NCI-H146 treated with DMSO at 0.1 percent for 48 hours (cell line): ENCODE data around the gene CTDNEP1.
"Not testable (repeated sequence)": the region's sequence is repeated elsewhere in the genome, so short reads cannot be mapped to it uniquely, and the experiment has no call there.

Experiments used
- DNase-seq: peaks from one replicate; lab custom pipeline; 2025; ENCODE audit not compliant: unreplicated experiment; lab: John Stamatoyannopoulos, UW

Gene CTDNEP1

GRCh38 chr17:7249214-7249613, 2.3 kb downstream of the CTDNEP1 start:
- no peak for DNase-seq

GRCh38 chr17:7248796-7249195, 2.7 kb downstream of the CTDNEP1 start:
- no peak for DNase-seq

DNA sequence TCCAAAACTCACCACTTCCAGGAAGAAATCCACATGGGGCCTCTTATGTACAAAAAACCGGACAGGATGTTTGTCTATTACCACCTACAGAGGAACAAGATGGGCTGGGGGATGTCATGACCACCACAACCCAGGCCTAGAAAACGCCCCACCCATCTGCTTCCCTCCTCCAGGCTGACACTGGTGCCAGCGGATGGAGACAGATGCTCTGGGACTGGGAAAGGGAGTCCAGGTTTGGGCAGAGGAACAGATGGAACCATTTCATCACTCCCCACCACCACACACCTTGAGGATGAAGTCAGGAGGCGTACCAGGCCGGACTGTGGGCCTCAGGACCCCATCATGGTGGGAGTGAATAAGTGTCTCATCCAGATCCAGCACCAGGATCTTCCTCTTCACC, 4.8 kb downstream of the CTDNEP1 start:
- no peak for DNase-seq

GRCh38 chr17:7243838-7244237, 7.7 kb downstream of the CTDNEP1 start:
- DNase-seq: not testable (repeated sequence)

DNA sequence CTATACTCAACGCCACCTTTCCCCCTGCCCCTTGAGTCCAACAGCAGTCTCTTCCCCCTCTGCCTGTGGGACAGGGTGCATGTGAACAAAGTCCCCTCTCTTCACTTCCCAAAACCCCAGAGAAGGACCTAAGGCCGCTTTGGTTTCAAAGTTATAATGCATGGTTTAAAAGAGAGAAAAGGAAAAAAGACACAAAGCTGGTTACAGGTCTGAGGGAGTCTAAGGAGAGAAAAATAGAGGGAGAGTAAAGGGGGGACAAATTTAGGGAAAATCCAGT, 8.1 kb downstream of the CTDNEP1 start:
- DNase-seq: no peak

GRCh38 chr17:7242717-7243452, 8.6 kb downstream of the CTDNEP1 start:
- peak; percentile 90 for DNase-seq

DNA sequence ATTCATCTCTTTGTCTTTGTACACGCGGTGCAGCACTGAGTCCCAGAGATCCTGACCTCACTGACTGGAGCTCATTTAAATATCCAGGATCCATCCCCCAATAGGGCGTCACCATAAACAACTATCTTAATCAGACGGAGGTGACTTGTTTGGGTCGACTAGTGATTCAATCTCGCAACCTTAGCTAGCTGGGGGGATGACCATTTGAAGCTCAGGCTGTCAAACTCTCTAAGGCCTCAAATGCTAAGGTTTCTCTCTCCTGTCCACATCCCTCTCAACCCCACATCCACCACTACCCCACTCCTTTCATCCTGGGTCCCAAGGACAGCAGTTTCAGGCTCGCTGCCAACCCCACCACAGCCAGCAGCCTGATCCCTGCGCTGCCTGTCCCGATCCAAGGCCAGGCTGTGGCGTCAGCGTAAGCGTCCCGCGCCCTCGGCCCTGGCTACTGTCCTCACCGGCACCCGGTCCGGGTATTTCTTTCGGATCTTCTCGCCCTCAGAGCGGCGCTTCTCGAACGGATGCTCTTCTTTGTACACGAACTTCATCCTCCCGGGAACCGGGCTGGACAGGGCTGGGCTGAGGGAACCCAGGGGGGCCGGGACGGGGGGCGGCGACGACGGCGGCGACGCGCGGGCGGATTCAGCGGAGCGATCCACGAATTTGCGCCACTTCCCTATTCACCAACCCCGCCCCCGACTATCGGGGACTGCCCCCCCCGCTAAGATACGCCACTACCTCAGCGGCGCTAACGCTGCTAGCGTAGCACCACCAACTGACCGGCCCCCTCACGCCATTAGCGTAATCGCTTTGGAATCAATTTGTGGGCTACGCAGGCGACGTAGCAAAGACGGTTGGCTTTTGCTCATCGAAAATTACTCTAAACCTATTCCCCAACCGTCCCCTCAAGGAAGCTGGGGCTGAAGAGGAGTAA, 9.5 kb downstream of the CTDNEP1 start, which contains the start of gene GABARAP:
Gene GABARAP (minus strand): TSS at position 667 of the 934 bp plus-strand sequence. CDS start 119 bp downstream, at position 548.
- peak; percentile 71 for DNase-seq

DNA sequence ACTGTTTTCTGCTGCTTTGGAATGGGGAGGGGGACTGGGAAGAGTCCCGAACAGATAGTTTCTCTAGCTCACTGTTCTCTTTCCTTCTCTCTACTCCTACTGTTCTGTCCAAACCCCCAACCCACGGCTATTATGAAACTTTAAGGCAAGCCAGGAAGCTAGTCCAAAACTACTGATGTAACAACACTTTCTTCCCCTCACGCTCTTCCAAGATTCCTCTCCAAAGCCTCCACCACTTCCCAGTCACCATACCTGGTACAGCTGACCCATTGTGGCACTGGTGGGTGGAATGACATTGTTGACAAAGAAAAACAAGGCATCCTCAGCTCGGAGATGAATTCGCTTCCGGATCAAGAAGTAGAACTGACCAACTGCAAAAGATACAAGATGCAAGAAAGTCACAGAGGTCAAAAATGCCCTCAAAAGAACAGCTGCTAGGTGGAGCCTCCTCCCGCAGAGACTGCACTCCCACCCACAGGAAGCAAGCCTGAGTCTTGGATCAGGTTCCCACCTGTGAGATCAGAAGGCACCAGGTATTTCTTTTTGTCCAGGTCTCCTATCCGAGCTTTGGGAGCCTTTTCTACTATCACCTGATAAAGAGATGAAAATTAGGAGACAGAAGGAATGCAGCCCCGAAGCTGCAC, 10.3 kb downstream of the CTDNEP1 start:
- DNase-seq: no peak

DNA sequence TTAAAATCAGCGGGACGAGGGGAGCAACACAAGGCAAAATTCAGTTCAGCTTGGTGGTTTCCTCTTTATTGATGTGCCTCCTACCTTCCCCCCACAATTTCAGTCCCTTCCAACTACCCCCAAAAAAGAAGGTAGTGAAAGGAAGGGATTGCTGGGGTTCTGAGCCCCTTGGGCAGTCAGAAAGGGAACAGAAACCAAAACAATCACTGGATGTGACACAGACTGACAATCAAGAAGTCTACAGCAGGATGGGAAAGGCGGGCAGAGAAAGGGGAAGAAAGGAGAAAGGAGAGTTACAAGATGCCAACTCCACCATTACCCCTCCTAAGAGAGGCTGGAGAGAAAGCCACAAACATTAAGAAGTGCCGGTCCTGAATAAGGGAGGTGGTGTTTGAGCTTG, 11.2 kb downstream of the CTDNEP1 start:
- no peak for DNase-seq

DNA sequence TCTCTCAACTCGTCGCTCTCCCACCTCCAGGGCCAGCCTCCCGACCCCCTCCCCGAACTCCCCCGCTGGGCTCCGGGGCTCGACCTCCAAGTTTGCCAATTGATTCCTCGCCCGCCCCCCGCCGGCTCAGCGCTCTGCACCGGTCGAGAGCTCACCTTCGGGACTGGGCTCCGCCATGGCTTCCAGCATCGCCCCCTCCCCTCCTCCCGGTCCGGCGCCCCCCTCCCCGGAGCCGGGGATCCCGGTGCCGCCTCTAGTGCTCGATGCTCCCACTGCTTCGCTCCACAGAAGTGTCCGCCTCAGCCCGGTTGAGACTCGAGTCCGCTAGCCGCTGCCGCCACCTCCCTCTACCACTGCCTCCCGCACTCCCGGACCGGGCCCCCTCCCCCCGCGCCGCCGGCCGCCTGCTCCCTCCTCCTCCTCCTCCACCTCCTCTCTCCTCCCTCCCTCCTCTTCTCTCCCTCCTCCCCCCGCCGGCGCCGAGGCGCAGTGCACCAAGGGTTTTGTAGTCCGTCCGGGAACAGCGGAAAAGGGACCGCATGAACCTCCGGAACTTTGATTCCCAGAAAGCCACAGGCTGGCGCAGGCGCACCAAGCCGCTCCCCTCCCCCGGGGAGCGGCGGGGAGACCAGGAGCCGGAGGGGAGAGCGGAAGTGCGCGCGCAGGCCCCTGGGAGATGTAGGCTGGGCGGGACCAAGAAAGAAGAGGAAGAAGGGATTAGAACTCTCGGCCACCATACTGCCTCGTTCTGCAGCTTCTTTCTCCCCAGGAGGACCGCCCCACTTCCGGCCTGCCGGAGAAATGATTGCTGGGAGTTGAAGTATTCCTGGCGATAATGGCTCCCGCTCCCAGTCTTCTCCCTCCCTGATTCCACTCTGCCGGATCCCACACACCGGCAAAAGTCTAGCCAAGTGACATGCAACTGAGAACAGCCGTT, 12.2 kb downstream of the CTDNEP1 start, which contains the start of gene PHF23:
Gene PHF23 (minus strand): TSS at position 367 of the 937 bp plus-strand sequence. CDS start 178 bp downstream, at position 189.
- peak; percentile 98 for DNase-seq

- DNase-seq: no peak
These were observed 13.0 kb downstream of the CTDNEP1 start for GRCh38 chr17:7238420-7239090.

DNA sequence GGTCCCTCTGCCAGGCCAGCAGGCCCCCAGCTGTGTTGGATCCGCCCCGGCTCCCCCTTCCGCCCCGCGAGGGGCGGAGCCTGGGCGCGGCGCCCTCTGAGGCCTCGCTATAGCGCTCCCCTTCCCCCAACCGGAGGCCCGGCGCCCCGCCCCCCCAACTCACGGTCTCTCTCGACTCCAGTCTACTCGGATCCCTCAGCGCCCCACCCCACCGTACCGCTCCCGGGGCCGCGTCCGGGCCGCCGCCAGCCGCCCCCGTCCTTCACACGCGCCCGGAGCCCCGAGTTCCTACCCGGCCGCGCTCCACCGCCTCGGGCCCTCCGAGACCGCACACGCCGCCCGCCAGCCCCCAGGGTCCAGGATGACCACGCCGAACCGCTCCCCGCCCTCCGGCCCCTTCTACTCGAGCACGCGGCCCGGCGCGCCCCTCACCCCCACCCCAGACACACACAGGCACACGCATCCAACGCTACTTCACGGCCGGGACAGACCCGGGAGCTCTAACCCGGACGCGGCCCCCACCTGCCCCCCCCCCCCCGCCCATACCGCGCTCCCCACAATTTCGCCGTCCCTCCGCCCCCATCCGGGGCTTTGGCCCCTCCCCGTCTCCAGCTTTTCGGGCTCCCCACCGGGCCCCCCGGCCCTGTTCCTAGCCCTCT, 13.6 kb downstream of the CTDNEP1 start:
- peak; percentile 16 for DNase-seq

- no peak for DNase-seq
These were observed 14.2 kb downstream of the CTDNEP1 start for GRCh38 chr17:7237266-7237760.

GRCh38 chr17:7236808-7237207, 14.7 kb downstream of the CTDNEP1 start:
- no peak for DNase-seq

DNA sequence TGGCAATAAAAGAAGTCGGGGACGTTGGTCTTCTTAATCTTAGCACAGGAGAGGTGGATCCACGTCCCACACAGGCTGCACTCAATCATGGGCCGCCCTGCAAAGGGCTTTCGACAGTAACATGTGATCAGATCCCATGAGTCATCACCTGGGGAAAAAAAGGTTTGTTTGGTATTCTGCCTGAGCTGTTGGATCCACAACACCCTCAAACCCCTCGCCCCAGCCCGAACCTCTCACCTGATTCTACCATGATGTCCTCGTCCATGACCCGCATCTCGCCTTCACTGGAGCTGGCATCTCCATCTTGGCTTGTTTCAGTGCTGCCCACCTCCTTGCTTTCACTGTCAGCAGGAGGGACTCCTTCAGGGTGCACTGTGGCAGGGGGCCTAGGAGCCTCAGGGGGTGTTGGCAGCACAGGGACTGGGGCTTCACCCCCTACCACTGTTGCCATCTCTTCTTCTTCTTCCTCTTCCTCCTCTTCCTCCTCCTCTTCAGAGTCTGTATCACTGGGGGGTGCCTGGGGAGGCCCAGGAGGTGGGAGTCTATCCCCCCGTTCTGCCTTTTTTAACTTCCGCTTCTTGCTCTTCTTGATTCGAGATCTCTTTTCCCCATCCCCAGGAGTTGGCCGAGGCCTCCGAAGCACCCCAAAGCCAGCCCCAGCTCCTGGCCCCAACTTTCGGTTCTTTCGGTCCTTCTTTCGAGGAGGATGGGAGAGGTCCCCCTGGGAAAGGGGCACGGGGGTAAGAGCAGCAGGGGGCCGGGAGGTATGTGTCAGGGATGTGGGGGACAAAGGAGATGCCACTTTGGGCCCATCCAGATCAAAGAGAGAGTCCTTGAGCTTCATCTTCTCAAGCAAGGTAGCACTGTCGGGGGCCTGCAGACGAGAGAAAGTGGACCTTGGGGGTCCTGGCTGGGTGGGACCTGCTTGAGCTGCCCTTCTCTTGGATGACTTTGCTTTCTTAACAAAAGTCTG, 15.6 kb downstream of the CTDNEP1 start:
- DNase-seq: no peak

- peak; percentile 91 for DNase-seq
These were observed 17.2 kb downstream of the CTDNEP1 start, which contains the start of gene DVL2 for GRCh38 chr17:7234083-7234951. Gene DVL2, minus strand, starts transcription at chr17:7234517. Its CDS starts 255 bp downstream, at chr17:7234262.

GRCh38 chr17:7233701-7234082, 17.8 kb downstream of the CTDNEP1 start:
- no peak for DNase-seq
